ENCODE results near the gene C17orf58. TPM values are rescaled to one million over a fixed set of nuclear protein-coding genes. Genes with fewer than 3 reads are reported as not detected.
A peak's percentile ranks its signal among the peaks of the same experiment; 100 is the strongest.
"Not testable (repeated sequence)": the region's sequence is repeated elsewhere in the genome, so short reads cannot be mapped to it uniquely, and the experiment has no call there.

C17orf58 gene
- 14.5 and 15.2 TPM in 2 replicates for total RNA-seq

DNA sequence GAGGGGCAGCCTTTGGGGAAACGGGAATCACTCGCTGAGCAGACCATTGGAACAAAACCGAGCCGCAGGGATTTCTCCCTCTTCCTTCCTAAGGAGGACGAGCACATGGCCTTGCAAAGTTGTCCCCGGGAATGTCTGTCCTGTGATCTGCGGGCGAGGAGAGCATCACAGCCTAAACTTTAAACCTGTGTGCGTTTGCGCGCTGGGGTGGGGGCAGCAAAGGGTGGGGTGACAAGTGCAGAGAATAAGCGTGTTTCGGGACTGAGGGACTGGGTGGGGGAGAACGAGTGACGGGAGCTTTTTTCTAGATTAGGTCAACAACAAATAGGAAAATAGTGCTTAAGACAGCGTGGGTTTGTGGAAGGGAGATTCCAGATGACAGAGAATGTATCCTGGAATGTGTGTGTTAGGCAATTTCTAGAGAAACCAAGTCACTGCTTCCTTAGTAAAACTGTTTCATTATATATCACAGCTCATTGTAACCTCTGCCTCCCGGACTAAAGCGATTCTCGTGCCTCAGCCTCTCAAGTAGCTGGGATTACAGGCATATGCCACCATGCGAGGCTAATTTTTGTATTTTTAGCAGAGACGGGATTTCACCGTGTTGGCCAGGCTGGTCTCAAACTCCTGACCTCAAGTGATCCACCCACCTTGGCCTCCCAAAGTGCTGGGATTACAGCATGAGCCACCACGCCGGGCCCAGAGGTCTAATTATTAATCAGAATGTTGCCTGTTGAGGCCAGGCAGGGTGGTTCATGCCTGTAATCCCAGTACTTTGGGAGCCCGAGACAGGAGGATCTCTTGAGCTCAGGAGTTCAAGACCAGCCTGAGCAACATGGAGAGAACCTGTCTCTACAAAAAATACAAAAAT lies at the start of gene C17orf58:
C17orf58 (minus strand) TSS at position 169 of the 871 bp plus-strand sequence. CDS start 271 bp downstream, outside the sequence.
- not testable (repeated sequence) for DNase-seq (ENCODE audit: low read depth, low spot score)

DNA sequence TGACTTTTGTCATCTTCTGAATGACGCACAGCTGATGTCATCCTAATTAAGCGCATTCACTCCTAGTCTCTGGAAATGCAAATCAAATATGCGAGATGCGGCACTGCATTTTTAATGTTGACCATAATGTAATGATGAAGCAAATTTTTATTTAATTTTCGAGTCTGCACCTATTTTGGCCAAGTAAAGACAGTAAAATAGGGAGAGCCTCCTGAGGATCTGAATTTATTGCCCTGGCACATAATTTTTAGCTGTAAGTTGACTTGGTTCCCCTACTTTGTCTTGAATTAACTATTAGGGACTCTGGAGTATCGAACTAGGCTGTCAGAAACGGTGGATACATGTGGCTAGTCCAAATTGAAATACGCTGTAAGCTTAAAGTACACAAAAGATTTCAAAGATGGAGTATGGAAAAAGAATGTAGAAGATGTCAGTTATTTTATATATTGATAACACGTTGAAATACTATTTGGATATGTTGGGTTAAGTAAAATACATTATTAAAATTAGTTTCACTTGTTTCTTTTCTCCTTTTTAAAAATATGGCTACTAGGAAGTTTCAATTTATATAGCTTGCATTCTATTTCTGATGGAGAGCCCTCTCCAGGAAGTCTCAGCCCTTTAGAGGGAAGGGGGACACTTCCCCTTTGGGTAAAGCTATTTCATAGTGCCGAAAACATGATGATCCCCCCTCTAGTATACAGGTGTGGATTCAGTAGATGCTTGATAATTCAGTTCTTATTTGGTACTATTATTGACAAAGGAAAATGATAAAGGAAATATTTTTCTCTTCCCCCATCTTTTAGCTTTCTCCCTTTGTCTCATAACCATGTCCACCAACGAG lies 40.3 kb upstream of the C17orf58 start:
- DNase-seq (ENCODE audit: low read depth, low spot score): no peak

DNA sequence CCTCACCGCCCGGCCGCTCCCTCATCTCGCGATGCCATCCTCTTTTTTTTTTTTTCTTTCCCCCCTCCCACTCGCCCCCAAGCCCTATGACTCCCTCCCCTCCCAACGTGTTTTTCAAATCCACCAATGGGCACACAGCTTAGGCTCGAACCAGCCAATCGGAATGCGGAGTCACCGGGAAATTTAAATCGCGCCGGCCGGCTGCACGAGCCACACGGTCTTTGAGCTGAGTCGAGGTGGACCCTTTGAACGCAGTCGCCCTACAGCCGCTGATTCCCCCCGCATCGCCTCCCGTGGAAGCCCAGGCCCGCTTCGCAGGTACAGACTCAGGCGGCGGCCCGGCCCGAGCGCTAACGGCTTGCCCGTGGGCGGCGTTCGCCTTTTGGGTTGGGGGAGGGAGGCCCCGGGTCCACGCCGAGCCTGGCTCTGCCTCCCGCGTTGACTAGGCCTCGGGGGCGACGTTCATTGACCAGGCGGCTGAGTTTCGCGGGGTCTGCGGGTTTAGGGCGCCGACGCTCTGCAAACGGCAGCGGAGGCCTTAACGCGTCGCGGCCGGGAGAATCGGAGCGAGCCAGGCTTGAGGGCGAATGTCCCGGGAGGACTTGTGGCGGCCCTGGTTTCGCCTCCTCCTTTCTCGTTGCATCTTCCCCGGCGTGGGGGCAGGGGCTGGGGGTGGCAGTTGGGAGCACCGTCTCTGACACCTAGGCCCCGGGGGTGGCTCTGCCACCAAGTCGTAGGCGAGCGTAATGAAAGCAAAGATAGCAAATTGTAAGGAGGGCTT lies 39.4 kb upstream of the C17orf58 start, which contains the start of gene KPNA2:
KPNA2 (plus strand) TSS at position 213 of the 781 bp plus-strand sequence. CDS start 1,398 bp downstream, outside the sequence.
- DNase-seq (ENCODE audit: low read depth, low spot score): peak; percentile 96

DNA sequence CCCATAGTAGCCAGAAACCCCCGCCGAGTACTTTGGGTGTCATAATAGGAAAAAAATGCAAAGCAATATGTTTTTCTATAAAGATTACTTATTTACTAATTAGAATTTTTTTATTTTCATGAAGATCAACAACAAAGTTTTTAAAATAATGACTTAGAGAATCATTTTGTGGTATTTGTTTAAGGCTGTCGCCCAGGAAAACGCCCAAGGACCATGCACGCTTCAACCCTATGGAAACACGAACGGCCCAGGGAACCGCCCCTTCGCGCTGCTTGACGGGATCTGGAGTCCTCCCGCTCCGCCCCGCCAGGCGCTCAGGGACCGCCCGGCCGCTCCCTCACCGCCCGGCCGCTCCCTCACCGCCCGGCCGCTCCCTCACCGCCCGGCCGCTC lies 38.9 kb upstream of the C17orf58 start:
- DNase-seq (ENCODE audit: low read depth, low spot score): no peak

DNA sequence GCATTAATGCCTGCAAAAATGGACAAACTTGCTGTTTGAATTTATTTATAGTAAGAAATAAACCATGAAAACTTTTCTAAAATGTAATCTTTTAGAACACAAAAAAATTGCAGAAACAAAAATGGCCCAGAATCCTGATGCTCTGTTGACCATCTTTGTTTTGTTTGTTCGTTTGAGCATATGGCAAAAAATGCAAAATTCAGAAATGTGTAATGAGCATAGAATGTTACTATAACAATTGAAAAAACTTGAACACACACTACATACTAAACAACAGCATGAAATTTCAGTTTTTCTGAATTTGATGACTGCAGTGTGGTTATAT lies 38.1 kb upstream of the C17orf58 start:
- no peak for DNase-seq (ENCODE audit: low read depth, low spot score)

DNA sequence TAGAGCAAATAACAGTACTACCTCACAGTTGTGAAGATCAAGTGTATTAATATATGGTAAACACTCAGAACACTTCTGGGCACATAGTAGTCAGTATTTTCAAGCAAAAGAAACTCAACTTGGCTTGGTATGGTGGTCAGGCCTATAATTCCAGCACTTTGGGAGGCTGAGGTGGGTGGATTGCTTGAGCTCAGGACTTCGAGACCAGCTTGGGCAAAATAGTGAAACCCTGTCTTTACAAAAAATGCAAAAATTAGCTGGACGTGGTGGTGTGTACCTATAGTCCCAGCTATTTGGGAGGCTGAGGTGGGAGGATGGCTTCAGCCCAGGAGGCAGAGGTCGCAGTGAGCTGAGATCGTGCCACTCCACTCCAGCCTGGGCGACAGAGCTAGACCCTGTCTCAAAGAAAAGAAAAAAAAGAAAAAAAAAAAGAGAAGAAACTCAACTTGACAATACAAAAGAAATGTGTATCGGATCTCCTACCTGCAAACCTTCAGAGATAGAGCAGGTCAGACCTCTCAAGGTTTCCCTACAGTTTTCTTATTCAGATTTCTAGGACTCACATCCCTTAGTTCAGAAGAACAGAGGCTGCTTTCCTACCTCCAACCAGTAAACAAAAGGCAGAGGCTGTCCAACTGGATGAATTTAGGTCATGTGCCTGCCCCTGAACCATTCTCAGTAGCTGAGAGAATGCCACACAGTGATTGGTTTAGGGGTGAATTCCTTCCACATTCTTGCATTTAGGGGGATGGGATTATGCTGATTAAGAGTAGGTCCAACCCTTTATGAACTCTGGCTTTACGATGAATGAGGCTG lies 37.6 kb upstream of the C17orf58 start:
- DNase-seq (ENCODE audit: low read depth, low spot score): peak; percentile 22

DNA sequence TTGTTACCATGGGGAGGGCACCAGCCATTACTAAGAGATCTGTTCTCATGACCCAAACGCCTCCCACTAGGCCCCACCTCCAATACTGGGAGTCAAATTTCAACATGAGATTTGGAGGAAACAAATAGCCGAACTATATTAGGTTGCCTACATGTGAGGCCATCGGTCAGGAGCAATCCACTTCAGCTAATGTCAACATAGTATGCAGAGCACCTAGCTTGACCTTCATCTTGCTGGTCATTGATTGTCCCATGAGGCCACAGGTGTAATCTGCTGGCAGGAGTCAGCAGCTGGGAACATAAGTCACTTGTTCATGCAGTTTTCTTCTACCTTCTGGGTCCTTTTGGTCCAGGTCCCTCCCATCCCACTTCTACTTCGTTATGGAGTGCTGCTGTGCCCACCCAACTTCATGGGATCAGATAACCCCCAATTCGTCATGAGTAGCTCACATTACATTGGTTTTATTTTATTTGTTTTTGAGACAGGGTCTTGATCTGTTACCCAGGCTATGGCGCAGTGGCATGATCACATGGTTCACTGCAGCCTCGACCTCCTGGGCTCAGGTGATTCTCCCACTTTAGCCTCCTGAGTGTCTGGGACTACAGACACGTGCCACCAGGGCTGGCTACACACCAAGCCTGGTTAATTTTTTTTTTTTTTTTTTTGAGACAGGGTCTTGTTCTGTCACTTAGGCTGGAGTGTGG lies 33.4 kb upstream of the C17orf58 start:
- DNase-seq (ENCODE audit: low read depth, low spot score): no peak

DNA sequence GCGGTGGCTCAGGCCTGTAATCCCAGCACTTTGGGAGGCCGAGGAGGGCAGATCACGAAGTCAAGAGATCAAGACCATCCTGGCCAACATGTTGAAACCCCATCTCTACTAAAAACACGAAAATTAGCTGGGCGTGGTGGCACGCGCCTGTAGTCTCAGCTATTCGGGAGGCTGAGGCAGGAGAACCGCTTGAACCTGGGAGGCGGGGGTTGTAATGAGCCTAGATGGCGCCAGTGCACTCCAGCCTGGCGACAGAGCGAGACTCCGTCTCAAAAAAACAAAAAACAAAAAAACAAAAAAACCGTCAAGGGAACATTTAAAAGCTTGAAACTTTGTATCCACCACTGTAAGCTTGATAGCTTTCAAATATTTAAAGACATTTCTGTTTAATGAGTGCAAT lies 26.3 kb upstream of the C17orf58 start:
- not testable (repeated sequence) for DNase-seq (ENCODE audit: low read depth, low spot score)

DNA sequence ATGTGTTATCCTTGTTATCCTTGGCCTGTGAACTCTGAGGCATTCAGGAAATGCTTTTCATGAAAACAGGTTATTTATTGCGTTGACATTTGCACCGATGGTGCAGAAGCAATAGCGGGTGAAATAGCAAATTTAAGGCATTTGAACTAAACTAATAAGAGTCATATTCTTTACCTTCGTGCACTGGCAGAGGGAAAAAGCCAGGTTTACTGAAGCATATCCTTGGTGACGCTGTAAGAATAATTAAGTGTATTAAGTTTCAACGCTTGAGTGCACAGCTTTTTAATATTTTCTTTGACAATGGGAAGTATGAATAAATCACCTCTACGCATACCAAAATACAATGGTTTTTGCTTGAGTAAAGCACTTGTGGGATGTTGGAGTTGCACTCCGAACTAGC lies 25.7 kb upstream of the C17orf58 start:
- DNase-seq (ENCODE audit: low read depth, low spot score): no peak

DNA sequence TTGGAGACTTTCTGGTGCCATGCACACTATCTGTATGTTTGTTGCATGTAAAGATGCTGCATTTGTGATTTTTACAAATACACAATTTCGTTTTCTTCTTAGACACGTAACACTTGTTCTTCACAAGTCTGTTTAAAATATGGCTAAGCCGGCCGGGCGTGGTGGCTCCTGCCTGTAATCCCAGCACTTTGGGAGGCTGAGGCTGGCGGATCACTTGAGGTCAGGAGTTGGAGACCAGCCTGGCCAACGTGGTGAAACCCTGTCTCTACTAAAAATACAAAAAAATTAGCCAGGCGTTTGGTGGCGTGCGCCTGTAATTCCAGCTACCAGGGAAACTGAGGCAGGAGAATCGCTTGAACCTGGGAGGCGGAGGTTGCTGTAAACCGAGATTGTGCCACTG lies 24.5 kb upstream of the C17orf58 start:
- not testable (repeated sequence) for DNase-seq (ENCODE audit: low read depth, low spot score)

DNA sequence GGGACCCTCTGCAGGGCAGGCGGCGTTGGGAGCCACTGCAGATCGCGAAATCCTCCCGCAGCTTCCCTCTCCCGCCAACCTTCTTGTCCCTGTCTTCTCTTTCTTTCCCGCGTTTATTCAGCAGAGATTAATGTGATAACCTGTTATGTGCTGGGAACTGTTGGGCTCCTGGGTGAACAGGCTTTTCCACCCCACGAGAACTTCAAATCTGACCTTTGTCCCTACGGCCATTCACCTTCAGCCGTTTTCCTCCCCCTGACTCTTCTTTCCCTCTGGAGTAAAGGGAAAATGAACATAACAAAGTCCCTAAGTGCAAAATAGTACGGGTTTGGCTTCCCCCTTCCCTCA lies 24.1 kb upstream of the C17orf58 start:
- no peak for DNase-seq (ENCODE audit: low read depth, low spot score)

DNA sequence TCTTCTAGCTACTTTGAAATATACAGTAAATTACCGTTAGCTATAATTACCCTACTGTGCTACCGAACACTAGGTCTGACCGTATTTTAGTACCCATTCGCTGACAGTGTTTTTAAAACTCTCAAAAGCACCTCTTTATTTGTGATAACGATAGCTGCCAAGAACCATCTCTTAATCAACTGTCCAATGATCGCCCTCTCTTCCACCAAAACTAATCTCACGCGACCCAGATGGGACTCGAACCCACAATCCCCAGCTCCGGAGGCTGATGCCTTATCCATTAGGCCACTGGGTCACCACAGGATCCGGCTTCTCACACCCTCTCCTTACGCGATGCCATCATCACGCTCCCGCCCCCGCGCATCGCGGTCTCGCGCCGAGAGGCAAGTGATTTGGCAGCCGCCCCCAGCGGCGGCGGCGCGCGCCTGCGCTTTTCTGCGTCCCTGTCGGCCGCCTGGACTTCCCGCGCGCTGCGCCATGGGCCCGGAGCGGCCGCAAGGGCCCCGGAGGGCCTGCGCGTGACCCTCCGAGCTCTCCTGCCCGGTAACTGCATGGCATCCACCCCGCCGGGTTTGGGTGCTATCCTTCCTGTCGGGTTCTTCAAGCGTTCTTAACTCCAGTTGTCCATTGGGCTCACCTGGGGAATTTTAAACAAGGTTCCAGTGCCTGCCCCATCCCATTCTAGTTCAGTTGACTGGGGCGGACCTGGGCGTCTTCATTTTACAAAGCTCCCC lies 23.6 kb upstream of the C17orf58 start:
- peak; percentile 84 for DNase-seq (ENCODE audit: low read depth, low spot score)

DNA sequence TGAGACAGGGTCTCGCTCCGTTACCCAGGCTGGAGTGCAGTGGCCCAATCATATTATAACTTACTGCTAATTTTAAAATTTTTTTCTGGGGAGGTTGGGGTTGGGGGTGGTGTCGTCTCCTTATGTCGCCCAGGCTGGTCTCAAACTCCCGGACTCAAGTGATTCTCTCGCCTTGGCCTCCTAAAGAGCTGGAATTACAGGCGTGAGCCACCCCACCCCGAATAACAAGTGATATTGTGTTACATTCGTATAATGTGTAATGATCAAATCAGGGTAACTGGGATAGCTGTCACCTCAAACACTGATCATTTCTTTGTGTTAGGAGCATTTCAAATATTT lies 23.0 kb upstream of the C17orf58 start:
- DNase-seq (ENCODE audit: low read depth, low spot score): no peak

DNA sequence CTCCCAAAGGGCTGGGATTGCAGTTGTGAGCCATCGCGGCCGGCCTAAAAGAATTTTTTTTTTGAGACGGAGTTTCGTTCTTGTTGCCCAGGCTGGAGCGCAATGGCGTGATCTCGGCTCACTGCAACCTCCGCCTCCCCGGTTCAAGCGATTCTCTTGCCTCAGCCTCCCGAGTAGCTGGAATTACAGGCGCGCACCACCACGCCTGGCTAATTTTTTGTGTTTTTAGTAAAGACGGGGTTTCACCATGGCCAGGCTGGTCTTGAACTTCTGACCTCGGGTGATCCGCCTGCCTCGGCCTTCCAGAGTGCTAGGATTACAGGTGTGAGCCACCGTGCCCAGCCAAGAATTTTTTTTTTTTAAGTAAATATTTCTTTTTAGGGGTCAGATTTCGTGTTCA lies 22.2 kb upstream of the C17orf58 start:
- not testable (repeated sequence) for DNase-seq (ENCODE audit: low read depth, low spot score)

DNA sequence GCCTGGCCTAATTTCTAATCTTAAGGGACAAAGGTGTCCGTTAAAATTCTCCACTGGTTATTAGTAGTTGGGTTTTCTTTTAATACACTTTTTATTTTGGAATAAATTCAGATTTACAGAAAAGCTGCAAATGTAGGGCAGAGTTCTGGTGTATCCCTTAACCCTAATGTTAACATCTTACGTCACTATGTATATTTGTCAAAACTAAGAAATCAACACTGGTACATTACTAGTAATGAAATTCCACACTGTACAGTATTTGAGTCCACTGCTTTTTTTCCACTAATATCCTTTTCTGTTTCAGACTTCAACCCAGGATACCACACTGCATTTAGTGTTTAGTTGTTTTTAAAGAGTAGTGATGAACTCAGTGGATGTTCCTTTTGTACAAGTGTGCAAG lies 20.6 kb upstream of the C17orf58 start:
- no peak for DNase-seq (ENCODE audit: low read depth, low spot score)

DNA sequence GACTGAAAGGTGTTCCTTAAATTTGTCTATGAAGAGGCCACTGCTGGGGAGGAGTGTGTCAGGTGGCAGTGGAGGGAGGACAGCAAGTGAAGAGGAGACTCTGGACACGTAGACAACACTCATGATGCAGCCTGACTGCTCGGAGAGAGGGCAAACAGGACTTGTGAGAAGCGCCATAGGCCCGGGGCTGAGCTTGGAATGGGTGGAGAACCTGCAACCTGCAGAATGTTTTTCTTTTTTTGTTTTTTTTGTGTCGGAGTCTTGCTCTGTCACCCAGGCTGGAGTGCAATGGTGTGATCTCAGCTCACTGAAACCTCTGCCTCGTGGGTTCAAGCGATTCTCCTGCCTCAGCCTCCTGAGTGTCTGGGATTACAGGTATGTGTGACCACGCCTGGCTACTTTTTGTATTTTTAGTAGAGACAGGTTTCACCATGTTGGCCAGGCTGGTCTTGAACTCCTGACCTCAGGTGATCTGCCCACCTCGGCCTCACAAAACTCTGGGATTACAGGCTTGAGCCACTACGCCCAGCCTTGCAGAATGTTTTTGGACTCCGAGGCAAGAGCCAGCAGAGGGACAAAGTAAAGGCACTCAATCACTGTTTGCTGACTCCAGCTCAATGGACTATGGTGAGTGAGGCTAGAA lies 18.9 kb upstream of the C17orf58 start:
- no peak for DNase-seq (ENCODE audit: low read depth, low spot score)

DNA sequence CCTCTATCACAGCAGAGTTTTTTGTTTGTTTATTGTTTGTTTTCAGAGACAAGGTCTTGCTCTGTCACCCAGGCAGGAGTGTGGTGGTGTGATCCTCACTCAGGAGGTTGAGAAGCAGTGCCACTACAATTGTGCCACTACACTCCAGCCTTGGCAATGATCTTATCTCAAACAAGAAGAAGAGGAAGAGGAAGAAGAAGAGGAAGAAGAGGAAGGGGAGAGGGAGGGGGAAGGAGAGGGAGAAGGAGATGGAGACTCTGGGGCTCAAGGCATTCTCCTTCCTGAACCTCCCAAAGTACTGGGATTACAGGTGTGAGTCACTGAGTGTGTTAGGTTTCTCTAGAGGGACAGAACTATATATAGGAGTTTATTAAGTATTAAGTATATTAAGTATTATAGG lies 17.1 kb upstream of the C17orf58 start:
- DNase-seq (ENCODE audit: low read depth, low spot score): no peak

DNA sequence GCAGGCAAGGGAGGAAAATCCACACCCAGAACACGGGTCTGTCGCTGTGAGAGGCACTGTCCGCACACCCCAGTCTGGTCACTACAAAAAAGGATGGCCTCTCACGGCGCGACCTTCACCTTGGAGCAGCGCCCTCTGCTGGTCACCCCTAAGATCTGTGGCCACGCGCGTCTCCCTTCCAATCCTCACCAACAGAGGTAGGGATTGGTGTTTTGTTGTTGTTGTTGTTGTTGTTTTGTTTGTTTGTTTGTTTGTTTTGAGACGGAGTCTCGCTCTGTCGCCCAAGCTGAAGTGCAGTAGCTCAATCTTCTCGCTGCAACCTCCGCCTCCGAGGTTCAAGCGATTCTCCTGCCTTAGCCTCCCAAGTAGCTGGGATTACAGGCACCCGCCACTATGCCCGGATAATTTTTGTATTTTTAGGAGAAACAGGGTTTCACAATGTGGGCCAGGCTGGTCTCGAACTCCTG lies 15.0 kb upstream of the C17orf58 start:
- no peak for DNase-seq (ENCODE audit: low read depth, low spot score)

DNA sequence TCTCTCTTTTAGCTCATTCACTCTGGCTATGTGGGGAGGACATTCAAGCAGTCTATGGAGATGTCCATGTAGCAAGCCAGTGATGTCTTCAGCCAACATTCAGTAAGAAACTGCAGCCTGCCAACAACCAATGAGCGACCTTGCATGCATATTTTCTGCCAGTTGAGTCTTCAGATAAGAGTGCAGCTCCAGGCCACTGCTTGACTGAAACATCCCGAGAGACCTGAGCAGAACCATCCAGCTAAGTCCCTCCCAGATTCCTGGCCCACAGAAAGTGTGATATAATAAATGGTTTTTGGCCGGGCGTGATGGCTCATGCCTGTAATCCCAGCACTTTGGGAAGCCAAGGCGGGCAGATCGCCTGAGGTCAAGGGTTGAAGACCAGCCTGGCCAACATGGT lies 10.5 kb upstream of the C17orf58 start:
- DNase-seq (ENCODE audit: low read depth, low spot score): no peak

Data from pulmonary artery endothelial cell (primary cell).